Ishikawa (cell line): ENCODE data around the gene SEC31A.

Experiments
- CEBPB ChIP-seq: IDR thresholded peaks from 2 replicates; pipeline ENCODE4 v1.6.1; 2012
- CREB1 ChIP-seq: IDR thresholded peaks from 2 replicates; pipeline ENCODE4 v1.6.1; 2012; ENCODE audit warnings: low read depth
- EGR1 ChIP-seq: IDR thresholded peaks from 2 replicates; pipeline ENCODE4 v1.6.1; 2012
- EP300 ChIP-seq: IDR thresholded peaks from 2 replicates; pipeline ENCODE4 v1.6.1; 2012; ENCODE audit warnings: borderline replicate concordance
- FOXM1 ChIP-seq: IDR thresholded peaks from 2 replicates; pipeline ENCODE4 v1.6.1; 2012; ENCODE audit warnings: low read depth, borderline replicate concordance
- MAX ChIP-seq: IDR thresholded peaks from 2 replicates; pipeline ENCODE4 v1.6.1; 2012
- NFIC ChIP-seq: IDR thresholded peaks from 2 replicates; pipeline ENCODE4 v1.6.1; 2012
- RAD21 ChIP-seq: IDR thresholded peaks from 2 replicates; pipeline ENCODE4 v1.6.1; 2012; ENCODE audit warnings: low read depth
- REST ChIP-seq: IDR thresholded peaks from 2 replicates; pipeline ENCODE4 v1.6.1; 2012; ENCODE audit warnings: low read depth, mild to moderate bottlenecking
- TAF1 ChIP-seq: IDR thresholded peaks from 2 replicates; pipeline ENCODE4 v1.6.1; 2012; ENCODE audit warnings: low read depth, mild to moderate bottlenecking
- TCF12 ChIP-seq: IDR thresholded peaks from 2 replicates; pipeline ENCODE4 v1.6.1; 2012; ENCODE audit warnings: low read depth
- TEAD4 ChIP-seq: IDR thresholded peaks from 2 replicates; pipeline ENCODE4 v1.6.1; 2012
- USF1 ChIP-seq: IDR thresholded peaks from 2 replicates; pipeline ENCODE4 v1.6.1; 2012
- YY1 ChIP-seq: IDR thresholded peaks from 2 replicates; pipeline ENCODE4 v1.6.1; 2012; ENCODE audit warnings: low read depth
- ZBTB7A ChIP-seq: IDR thresholded peaks from 2 replicates; pipeline ENCODE4 v1.6.1; 2012; ENCODE audit warnings: low read depth

SEC31A gene

GRCh38 chr4:82921795-82922194 is 30.8 kb upstream of the SEC31A start:
- TF ChIP-seq TAF1 (no peak), RAD21 (no peak), YY1 (no peak), CREB1 (no peak), FOXM1 (no peak), ZBTB7A (no peak), TCF12 (no peak), REST (no peak), USF1 (no peak), EP300 (no peak), TEAD4 (no peak), EGR1 (no peak), CEBPB (no peak)

- TF ChIP-seq USF1: no peak
- no peak for TF ChIP-seq EGR1
- no peak for TF ChIP-seq YY1
- no peak for TF ChIP-seq RAD21
Measured at GRCh38 chr4:82919386-82919785, 28.4 kb upstream of the SEC31A start.

- TF ChIP-seq RAD21 (no peak), REST (no peak), ZBTB7A (no peak), EP300 (no peak), USF1 (no peak), CEBPB (no peak), TAF1 (no peak), TEAD4 (no peak), CREB1 (no peak), TCF12 (no peak), MAX (no peak), NFIC (no peak), EGR1 (no peak), YY1 (no peak), FOXM1 (no peak)
Measured at GRCh38 chr4:82918091-82918490, 27.1 kb upstream of the SEC31A start.

- TF ChIP-seq FOXM1 (no peak), TEAD4 (no peak), CEBPB (no peak), ZBTB7A (no peak), USF1 (no peak), NFIC (no peak), MAX (no peak), REST (no peak), TAF1 (no peak)
Measured at GRCh38 chr4:82913305-82913704, 22.4 kb upstream of the SEC31A start.
